C4-2B (cell line): ENCODE measurements around the gene MORN1.
A peak's percentile ranks its signal among the peaks of the same experiment; 100 is the strongest.

Experiments
- H3K27ac ChIP-seq: fragments of 450-650 bp; 2 replicates; pipeline ENCODE4 v1.5.1; 2017
- ZFX ChIP-seq: fragments of 450-650 bp; IDR thresholded peaks from 2 replicates; pipeline ENCODE4 v1.6.1; 2017
- TF ChIP-seq, protein P1 (sequence below): fragments of 450-650 bp; conservative IDR thresholded peaks from 2 replicates; pipeline ENCODE4 v1.5.1; 2017; ENCODE audit warnings: mild to moderate bottlenecking

Gene MORN1

DNA sequence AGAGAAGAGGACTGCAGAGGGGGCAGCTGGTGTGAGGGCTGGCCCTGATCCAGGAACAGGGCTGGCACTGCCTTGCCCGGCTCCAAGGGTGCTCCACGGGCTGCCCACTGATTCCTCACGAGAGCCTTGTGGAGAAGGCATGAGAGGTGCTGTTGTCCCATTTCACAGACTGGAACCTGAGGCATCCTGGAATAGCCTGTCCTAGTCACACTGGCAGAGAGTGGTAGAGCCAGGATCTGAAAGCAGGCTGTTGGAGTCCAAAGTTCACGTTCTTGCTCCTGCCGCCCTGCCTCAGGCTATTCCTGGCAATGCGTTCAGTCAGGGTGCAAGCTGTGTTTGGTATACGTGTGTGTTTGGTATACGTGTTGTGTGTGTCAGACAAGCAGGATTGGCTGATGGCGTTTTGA is 2.1 kb upstream of the MORN1 start:
- no peak for TF ChIP-seq ZFX
- TF ChIP-seq, protein P1, sequence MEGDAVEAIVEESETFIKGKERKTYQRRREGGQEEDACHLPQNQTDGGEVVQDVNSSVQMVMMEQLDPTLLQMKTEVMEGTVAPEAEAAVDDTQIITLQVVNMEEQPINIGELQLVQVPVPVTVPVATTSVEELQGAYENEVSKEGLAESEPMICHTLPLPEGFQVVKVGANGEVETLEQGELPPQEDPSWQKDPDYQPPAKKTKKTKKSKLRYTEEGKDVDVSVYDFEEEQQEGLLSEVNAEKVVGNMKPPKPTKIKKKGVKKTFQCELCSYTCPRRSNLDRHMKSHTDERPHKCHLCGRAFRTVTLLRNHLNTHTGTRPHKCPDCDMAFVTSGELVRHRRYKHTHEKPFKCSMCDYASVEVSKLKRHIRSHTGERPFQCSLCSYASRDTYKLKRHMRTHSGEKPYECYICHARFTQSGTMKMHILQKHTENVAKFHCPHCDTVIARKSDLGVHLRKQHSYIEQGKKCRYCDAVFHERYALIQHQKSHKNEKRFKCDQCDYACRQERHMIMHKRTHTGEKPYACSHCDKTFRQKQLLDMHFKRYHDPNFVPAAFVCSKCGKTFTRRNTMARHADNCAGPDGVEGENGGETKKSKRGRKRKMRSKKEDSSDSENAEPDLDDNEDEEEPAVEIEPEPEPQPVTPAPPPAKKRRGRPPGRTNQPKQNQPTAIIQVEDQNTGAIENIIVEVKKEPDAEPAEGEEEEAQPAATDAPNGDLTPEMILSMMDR = no peak
- 0 out of 2 replicates have a peak overlapping the region, but pooled peaks have one; percentile 2 for H3K27ac ChIP-seq

DNA sequence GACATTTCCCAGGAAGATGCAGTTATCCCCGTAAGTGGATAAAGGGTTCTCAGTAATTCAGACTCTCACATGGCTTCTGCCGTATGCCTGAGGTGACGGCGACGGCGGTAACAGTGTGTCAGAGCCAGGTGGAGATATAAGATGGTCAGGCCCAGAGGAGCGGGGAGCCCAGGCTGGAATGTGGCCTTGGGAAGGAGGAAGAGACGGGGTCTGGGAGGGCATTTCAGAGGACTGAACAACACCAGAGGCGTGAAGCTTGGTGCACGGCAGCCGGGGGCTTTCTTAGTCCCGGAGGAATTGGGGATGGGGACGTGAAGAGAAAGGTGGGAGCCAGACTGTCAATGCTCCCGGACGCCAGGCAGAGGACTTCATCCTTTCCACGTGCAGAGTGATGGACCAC is 1.3 kb upstream of the MORN1 start:
- H3K27ac ChIP-seq = peak overlapping the region; percentile 90
- TF ChIP-seq, protein P1 = no peak

DNA sequence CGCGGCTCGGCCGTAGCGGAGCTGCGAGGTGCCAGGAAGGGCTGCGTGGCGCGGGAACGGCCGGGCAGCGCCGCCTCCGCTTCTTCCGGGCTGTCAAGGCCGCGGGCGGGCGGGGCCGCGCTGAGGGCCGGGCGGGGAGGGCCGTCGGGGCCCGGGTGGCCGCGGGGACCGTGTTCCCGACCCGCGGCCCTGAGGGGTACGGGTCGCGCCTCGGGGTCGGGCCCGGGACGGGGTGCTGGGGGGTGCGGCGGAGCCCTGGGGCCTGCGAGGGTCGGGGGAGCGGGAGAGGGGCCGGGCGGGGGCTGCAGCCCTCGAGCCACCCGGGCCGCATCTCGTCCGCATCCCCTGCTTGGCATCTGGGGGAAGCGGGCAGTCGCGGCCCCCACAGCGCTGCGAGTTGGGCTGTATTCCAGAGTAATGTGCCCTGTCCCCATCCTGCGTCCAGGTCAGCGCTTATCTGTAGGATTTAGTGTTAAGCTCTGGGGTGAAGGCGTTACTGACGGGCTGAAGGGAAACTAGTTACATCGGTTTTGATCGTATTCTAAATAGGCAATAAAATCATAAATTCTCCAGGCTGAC is 666 bp upstream of the MORN1 start:
- TF ChIP-seq ZFX = peak; percentile 69; the same call in 1 of the 2 replicates
- TF ChIP-seq, protein P1 = no peak
- H3K27ac ChIP-seq = peak overlapping the region; percentile 90

DNA sequence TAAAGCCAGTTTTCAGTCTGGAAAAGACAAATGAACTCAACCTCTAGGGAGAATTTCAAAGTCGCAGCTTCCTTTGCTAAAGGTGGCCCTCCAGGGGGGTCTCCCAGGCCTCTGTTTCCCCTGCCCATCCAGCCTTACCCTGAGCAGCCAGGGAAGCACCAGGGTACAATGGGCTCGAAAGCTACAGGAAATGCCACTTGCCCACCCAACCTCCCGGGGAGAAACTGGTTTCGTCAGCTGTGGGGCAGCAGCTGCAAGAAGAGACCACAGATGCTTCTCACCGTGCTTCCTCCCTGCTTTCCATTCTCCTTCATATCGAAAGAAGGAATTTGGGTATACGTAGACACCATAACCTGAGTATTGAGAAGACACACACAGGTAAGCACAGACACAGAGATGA is 1.7 kb downstream of the MORN1 start:
- no peak for TF ChIP-seq ZFX
- TF ChIP-seq, protein P1 = no peak
- H3K27ac ChIP-seq = no peak overlapping the region

DNA sequence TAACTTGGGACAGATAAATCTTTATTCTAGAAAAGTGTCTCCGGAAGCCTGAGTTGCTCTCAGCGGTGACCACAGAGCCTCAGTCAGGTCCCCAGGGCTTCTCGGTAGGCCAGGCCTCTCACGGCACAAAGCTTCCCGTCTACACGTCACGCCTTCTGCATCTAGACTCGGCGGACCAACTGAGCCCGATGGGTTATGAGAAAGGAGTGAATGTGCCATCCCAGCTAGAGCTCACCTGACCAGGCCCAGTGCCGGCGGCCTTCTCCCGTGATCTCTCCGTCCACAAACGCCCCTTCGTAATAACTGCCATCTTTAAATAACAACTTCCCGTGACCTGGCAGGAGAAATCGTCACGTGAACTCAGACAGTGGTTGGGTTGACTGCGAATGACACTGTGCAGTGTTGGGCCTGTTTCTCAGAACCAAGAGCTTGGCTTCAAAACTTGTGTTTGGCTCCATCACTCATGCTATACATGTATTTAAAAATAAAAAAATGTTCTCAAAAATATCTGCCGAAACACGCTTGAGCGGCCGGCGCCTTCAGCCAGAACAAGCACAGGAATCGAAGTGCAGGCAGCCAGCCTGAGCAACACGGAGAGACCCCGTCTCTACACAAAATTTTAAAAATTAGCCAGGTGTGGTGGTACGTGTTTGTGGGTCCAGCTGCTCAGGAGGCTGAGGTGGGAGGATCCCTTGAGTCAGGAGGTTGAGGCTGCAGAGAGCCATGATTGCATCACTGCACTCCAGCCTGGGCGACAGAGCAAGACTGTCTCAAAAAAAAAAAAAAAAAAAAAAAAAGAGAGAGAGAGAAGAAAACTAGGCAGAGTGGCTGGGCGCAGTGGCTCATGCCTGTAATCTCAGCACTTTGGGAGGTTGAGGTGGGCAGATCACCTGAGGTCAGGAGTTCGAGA is 3.1 kb downstream of the MORN1 start:
- TF ChIP-seq ZFX = no peak
- TF ChIP-seq, protein P1 = no peak
- H3K27ac ChIP-seq = no peak overlapping the region

DNA sequence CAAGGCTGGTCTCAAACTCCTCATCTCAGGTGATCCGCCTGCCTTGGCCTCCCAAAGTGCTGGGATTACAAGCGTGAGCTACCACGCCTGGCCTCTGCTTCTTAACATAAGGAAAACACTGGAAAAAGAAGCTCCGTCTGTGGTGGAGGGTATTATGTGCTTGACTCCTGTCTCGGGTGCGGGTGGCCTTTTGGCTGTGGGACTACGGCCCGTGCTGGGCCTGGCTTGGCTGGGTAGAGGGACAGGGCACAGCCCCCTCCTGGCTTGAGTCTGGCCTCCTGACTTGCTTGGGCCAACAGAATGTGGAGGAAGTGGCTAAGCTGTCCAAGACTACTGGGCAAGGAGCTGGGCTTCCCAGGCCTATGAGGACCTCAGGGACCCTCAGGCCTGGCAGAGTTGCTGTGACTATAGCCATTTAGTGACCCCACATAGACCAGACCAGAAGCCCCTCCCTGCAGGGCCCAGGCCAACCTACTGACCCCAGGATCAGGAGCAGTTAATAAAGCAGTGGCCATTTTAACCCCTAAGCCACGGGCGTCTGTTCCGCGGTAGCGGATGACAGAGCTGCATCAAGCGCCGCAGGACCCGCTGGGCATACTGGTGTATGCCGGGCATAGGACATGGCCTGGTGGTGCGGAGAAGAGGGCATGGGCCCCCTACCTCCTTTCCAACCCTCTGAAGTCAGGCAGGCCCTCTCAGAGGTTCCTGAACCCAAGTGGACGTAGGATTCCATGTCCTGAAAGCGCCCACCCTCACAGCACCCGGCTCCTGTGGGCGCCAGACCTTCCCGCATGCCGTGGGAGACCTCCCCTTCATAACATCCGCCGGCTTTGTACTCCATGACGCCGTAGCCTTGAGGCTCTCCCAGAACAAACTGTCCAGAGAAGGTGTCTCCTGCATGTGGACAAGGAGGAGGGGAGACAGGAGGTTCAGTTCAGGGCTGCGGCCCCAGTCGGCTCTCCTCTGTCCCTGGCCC is 4.4 kb downstream of the MORN1 start:
- no peak overlapping the region for H3K27ac ChIP-seq
- TF ChIP-seq, protein P1 = no peak
- TF ChIP-seq ZFX = no peak
